ENCODE measurements around the gene CDK5RAP2.
"Not testable (repeated sequence)": the region's sequence is repeated elsewhere in the genome, so short reads cannot be mapped to it uniquely, and the experiment has no call there.

The CDK5RAP2 gene

DNA sequence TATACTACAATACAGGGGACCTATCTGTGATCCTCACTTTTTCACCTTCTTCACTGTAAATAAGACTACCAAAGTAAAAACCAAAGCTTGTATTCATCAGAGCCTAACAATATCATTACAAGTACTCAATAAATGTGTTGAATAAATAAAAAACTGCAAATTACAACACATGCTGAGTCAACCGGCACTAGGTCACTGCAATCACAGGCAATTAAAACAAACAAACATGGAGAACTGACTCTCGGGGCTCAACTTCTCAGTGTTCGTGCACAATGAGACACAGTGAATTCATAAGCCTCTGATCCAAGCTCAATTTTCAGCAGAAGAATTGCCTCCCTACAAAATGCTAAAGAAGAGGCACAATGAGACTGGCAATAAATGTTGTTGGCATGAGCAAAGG is 69.2 kb downstream of the CDK5RAP2 start:
- DNase-seq = no peak

DNA sequence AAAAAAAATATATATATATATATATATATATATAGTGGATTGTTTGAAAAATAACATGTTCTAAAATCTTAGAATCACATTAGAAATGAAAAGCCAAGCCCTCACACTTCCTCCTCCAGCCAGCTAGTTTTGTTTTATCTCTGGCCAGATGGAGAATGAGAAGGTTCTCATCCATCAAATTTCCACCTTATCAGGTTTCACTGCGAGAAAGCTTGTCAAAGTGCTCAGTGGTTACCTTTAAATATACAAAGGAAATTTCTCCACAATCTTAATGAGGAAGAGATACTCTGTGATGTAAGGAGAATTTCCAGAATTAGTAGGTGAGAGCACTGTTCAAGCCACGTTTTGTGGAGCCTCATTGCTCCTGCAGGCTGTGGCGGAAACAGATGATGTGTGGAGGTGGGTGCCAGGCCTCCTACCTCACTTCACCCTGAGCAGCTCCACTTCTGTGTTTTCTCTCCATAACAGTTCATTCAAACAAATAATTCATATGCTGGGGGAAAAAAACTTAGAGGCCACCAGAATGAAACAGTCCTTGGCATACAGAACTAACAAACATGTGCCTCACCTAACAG is 71.9 kb downstream of the CDK5RAP2 start:
- DNase-seq = peak; percentile 23

- DNase-seq = no peak
Measured at GRCh38 chr9:120505186-120505585, 74.8 kb downstream of the CDK5RAP2 start.

DNA sequence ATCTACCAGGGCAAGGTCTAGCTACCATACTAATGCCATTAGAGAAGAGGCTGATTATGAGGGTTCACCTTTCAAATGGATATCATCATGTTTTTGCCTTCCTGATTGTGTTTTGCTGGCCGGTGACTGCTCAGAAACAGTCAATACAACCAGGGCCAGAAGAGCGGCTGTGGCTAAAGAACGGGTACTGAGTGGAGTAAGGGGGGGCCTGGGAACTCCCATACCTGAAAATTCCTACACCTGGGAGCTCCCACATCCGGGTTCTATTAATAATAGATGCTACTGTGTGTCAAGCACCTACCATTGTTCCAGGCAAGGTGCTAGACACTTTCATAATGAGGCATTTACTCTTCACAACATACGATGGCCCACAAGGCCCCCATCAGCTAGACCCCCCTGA is 79.2 kb downstream of the CDK5RAP2 start:
- DNase-seq = no peak

- DNase-seq = not testable (repeated sequence)
Measured at GRCh38 chr9:120497865-120498264, 82.1 kb downstream of the CDK5RAP2 start.

DNA sequence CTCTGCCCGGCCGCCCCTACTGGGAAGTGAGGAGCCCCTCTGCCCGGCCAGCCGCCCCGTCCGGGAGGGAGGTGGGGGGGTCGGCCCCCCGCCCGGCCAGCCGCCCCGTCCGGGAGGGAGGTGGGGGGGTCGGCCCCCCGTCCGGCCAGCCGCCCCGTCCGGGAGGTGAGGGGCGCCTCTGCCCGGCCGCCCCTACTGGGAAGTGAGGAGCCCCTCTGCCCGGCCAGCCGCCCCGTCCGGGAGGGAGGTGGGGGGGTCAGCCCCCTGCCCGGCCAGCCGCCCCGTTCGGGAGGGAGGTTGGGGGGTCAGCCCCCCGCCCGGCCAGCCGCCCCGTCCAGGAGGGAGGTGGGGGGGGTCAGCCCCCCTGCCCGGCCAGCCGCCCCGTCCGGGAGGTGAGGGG is 83.5 kb downstream of the CDK5RAP2 start:
- not testable (repeated sequence) for DNase-seq

GRCh38 chr9:120490888-120491595 is 88.9 kb downstream of the CDK5RAP2 start:
- no peak for DNase-seq

- DNase-seq = no peak
Measured at GRCh38 chr9:120486835-120487234, 93.1 kb downstream of the CDK5RAP2 start.

DNA sequence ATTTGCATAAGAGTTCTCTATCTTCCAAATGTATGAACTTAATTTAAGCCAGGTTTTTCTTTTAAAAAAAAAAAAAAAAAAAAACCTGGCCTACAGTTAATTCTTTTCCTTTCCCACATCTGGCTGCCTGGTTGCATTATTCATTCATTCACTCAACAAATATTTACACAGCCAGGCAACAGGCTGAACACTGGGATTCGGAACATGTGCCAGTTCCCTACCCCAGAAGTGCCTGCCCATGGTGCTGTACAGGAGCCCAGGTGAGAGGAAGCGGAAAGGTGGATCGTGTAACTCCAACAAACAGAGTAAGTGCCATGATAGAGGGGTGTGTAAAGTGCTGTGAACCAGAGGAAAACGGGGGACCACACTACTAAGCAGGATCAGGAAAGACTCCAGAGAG is 93.6 kb downstream of the CDK5RAP2 start:
- DNase-seq = no peak

DNA sequence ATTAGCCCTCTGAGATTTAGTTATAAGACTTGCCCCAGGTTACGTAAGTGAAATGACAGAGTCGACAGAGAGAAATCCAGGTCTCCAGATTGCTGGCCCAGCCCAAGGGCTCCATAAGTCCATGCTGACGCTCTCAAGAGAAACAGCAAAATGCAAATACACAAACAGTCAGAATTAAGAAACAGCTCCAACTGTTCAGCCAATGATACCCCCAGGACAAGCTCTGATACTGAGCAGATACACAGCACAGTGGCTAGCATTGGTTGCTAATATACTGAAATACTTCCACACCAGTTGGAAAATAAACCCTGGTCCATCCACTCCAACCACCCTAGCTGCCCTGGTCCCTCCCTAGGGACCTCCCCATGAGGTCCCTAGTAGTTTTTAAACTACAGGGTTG is 94.2 kb downstream of the CDK5RAP2 start:
- DNase-seq = no peak

DNA sequence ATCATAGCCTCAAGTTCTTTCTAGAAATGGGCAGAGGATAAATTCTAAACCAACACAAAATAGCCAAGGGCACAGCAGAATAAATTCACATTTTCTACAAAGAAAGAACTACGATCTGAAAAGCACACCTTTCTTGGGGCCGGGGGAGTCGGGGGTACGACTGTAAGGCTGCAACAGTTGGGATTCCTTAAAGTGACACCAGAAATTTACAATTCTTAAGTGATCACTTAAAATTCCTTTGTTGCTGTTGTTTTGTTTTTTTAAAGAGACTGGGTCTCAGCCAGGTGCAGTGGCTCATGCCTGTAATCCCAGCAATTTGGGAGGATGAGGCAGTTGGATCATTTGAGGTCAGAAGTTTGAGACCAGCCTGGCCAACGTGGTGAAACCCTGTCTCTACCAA is 95.8 kb downstream of the CDK5RAP2 start:
- no peak for DNase-seq

DNA sequence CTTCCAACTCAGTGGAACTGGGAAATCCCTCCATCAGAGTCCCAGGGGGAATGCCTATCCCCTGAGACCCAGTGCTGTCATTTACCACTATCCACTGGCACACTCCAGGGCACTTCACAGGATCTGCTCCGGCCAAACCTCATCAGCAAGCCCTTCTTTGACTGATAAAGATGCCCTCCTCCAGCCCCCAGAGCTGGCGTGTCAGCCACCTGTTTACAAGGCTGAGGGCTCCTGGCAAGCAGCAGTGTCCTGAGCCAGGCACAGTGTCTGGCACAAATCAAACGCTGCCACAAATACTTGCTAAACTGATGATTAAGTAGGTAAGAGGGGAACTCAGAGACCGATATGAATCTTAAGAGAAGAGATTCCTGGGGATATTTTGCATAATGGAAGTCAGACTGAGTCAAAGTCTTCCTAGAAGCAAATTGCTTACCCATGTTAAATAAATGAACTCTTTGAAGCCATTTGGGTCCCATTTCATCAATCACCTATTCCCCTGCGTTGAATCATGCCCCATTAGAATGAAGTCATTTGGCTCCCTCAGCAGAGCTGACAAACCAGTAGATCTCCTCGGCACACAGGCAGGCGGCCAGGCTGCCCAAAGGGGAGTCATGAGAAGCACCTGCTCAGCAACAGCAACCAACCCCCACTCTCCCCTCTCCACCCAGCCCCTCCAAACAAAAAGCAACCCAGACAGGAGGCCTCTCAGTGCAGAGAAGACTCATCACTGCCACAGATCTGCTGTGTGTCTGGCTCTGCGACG is 97.4 kb downstream of the CDK5RAP2 start:
- no peak for DNase-seq

GRCh38 chr9:120481846-120482245 is 98.1 kb downstream of the CDK5RAP2 start:
- no peak for DNase-seq

- no peak for DNase-seq
Measured at GRCh38 chr9:120481248-120481647, 98.7 kb downstream of the CDK5RAP2 start.

- no peak for DNase-seq
Measured at GRCh38 chr9:120480707-120481106, 99.3 kb downstream of the CDK5RAP2 start.

DNA sequence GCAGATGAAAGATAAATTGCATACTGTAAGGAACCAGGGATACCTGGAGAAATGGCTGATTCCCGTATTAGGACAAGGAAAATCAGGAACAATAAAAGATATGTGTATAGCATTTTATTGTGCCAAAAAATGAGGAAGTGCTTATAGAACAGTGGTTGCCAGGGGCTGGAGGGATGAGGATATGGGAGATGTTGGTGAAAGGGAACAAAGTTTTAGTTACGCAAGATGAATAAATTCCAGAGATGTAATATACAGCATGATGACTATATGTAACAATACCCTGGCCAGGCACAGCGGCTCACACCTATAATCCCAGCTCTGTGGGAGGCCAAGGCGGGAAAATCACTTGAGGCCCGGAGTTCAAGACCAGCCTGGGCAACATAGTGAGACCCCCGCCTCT is 101.8 kb downstream of the CDK5RAP2 start:
- DNase-seq = peak; percentile 69

- DNase-seq = peak; percentile 80
Measured at GRCh38 chr9:120477534-120478001, 102.4 kb downstream of the CDK5RAP2 start.

DNA sequence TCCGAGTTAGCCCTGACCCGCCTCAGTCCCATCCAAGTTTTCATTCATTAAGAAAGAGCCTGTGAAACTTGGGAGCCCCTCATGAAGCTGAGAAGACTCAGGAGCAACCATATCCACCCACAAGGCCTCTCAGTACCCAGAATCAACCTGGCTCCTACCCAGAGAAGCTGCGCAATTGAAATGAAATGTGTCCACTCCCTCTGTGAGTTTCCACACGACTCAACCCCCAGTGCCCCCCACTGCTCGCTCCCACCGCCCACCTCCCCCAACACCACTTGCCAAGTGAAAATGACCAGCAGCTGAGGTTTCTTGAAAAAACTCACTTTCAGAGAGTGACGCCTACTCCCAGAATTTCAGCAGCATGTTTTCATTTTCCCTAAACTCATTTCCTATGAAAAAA is 104.6 kb downstream of the CDK5RAP2 start:
- no peak for DNase-seq

- DNase-seq = no peak
Measured at GRCh38 chr9:120474591-120475243, 105.2 kb downstream of the CDK5RAP2 start.

DNA sequence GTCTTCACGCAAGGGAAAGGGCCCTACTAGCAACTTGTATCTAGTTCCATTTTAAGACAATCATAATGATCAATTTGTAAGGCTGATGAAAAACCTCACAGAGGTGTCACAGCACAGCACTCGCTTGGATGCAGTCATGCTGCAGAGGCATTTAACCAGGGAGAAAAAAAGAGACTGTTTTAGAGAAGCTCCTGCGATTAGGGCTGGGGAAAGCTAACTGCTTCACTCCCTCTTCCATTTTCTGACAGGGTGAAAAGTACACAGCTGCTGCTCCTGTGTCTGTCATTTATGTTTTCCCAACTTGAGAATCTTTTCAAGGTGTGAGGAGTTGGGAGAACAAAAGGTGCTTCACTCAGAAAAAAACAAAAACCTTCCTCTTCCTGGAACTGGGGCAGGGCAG is 106.4 kb downstream of the CDK5RAP2 start:
- DNase-seq = no peak

- no peak for DNase-seq
Measured at GRCh38 chr9:120465685-120466407, 114.1 kb downstream of the CDK5RAP2 start.

GRCh38 chr9:120464887-120465421 is 115.0 kb downstream of the CDK5RAP2 start:
- DNase-seq = no peak

Measured in NCI-H226 (cell line).